AG09319 (cell line): ENCODE measurements around the gene PODXL2.
A peak's percentile ranks its signal among the peaks of the same experiment; 100 is the strongest.

ENCODE experiments used
- DNase-seq: peaks from one replicate; pipeline ENCODE4 v3.0.0-alpha.2; 2010; ENCODE audit warnings: low read depth; ENCODE audit errors: extremely low read depth
- CTCF ChIP-seq: IDR thresholded peaks from 2 replicates; pipeline ENCODE4 v1.5.1; 2011; ENCODE audit warnings: low read depth, mild to moderate bottlenecking, inconsistent platforms, low read length, moderate library complexity

PODXL2 gene

GRCh38 chr3:127676921-127677351, 48.0 kb downstream of the PODXL2 start:
- no peak for DNase-seq
- no peak for TF ChIP-seq CTCF

GRCh38 chr3:127677541-127678314, 48.7 kb downstream of the PODXL2 start:
- no peak for TF ChIP-seq CTCF
- DNase-seq: no peak

GRCh38 chr3:127678315-127678599, 49.3 kb downstream of the PODXL2 start:
- TF ChIP-seq CTCF: no peak
- DNase-seq: no peak

- no peak for TF ChIP-seq CTCF
- no peak for DNase-seq
These were observed 49.9 kb downstream of the PODXL2 start for GRCh38 chr3:127678611-127679533.

- peak; percentile 14 for TF ChIP-seq CTCF
- DNase-seq: no peak
These were observed 50.7 kb downstream of the PODXL2 start for GRCh38 chr3:127679534-127680145.

- TF ChIP-seq CTCF: no peak
- no peak for DNase-seq
These were observed 51.2 kb downstream of the PODXL2 start for GRCh38 chr3:127680146-127680661.
